Osteocyte (in vitro differentiated cells): ENCODE data around the gene CBX8. TPM values are rescaled to one million over a fixed set of nuclear protein-coding genes. Genes with fewer than 3 reads are reported as not detected.

ENCODE experiments used
- DNase-seq: peaks from one replicate; pipeline ENCODE4 v3.0.0; 2021; ENCODE audit warnings: mixed read lengths; ENCODE audit not compliant: unreplicated experiment; ENCODE audit errors: extremely low spot score
- H3K27ac Mint-ChIP-seq: one replicate; pipeline ENCODE4 v1.8.0; 2021; ENCODE audit warnings: mild to moderate bottlenecking, mixed read lengths; ENCODE audit not compliant: unreplicated experiment
- H3K27me3 Mint-ChIP-seq: one replicate; pipeline ENCODE4 v1.8.0; 2021; ENCODE audit warnings: mixed read lengths; ENCODE audit not compliant: unreplicated experiment
- H3K36me3 Mint-ChIP-seq: one replicate; pipeline ENCODE4 v1.8.0; 2021; ENCODE audit warnings: mixed read lengths; ENCODE audit not compliant: unreplicated experiment
- H3K4me1 Mint-ChIP-seq: one replicate; pipeline ENCODE4 v1.8.0; 2021; ENCODE audit warnings: mixed read lengths; ENCODE audit not compliant: unreplicated experiment
- H3K4me3 Mint-ChIP-seq: one replicate; pipeline ENCODE4 v1.8.0; 2021; ENCODE audit warnings: mild to moderate bottlenecking, moderate library complexity, mixed read lengths; ENCODE audit not compliant: unreplicated experiment
- H3K9me3 Mint-ChIP-seq: one replicate; pipeline ENCODE4 v1.8.0; 2021; ENCODE audit warnings: mixed read lengths; ENCODE audit not compliant: unreplicated experiment
- CTCF ChIP-seq: fragments of 200-600 bp; sonication (generic); IDR thresholded peaks from 2 replicates; pipeline ENCODE4 v1.5.0; 2021; ENCODE audit warnings: antibody characterized with exemption, mild to moderate bottlenecking, moderate library complexity
- total RNA-seq: library from RNA; stranded (reverse); gene quantifications from 2 replicates; pipeline ENCODE4 v1.2.1, GENCODE V29; 2021

The CBX8 gene
- total RNA-seq, 1 donor from 2014 or later: 5.4 TPM

GRCh38 chr17:79747508-79748294, 49.2 kb downstream of the CBX8 start:
- peak overlapping the region; percentile 48 for H3K4me3 Mint-ChIP-seq
- peaks cover 49% of the 10 kb centered on the region for H3K27me3 Mint-ChIP-seq
- H3K4me1 Mint-ChIP-seq: peaks cover 24% of the 10 kb centered on the region
- no peak overlapping the region for H3K27ac Mint-ChIP-seq
- DNase-seq: no peak
- H3K9me3 Mint-ChIP-seq: no peaks in the 10 kb centered on the region
- H3K36me3 Mint-ChIP-seq: no peaks in the 10 kb centered on the region
- no peak for TF ChIP-seq CTCF

GRCh38 chr17:79746889-79747507, 49.9 kb downstream of the CBX8 start:
- Mint-ChIP-seq H3K9me3 (no peaks in the 10 kb centered on the region), H3K27ac (no peak overlapping the region), H3K36me3 (no peaks in the 10 kb centered on the region), H3K4me1 (peaks cover 24% of the 10 kb centered on the region), H3K4me3 (no peak overlapping the region), H3K27me3 (peaks cover 48% of the 10 kb centered on the region)
- DNase-seq: no peak
- no peak for TF ChIP-seq CTCF

- H3K4me1 Mint-ChIP-seq: peaks cover 24% of the 10 kb centered on the region
- H3K4me3 Mint-ChIP-seq: no peak overlapping the region
Measured at GRCh38 chr17:79745641-79746105, 51.2 kb downstream of the CBX8 start.

GRCh38 chr17:79743614-79744013, 53.3 kb downstream of the CBX8 start:
- H3K4me1 Mint-ChIP-seq: peaks cover 24% of the 10 kb centered on the region
- no peak overlapping the region for H3K4me3 Mint-ChIP-seq
- no peak overlapping the region for H3K27ac Mint-ChIP-seq
- no peak for DNase-seq
- no peaks in the 10 kb centered on the region for H3K36me3 Mint-ChIP-seq
- no peaks in the 10 kb centered on the region for H3K9me3 Mint-ChIP-seq
- no peak for TF ChIP-seq CTCF
- peaks cover 49% of the 10 kb centered on the region for H3K27me3 Mint-ChIP-seq

More at GRCh38 chr17:79745641-79746105, 51.2 kb downstream of the CBX8 start:
- no peaks in the 10 kb centered on the region for H3K9me3 Mint-ChIP-seq
- no peak for DNase-seq
- no peak for TF ChIP-seq CTCF
- no peak overlapping the region for H3K27ac Mint-ChIP-seq
- no peaks in the 10 kb centered on the region for H3K36me3 Mint-ChIP-seq
- H3K27me3 Mint-ChIP-seq: peaks cover 38% of the 10 kb centered on the region

GRCh38 chr17:79742951-79743476, 53.9 kb downstream of the CBX8 start:
- H3K4me1 Mint-ChIP-seq: peaks cover 22% of the 10 kb centered on the region
- TF ChIP-seq CTCF: no peak
- H3K27me3 Mint-ChIP-seq: peaks cover 50% of the 10 kb centered on the region
- no peak for DNase-seq
- no peaks in the 10 kb centered on the region for H3K36me3 Mint-ChIP-seq
- H3K4me3 Mint-ChIP-seq: no peak overlapping the region
- no peak overlapping the region for H3K27ac Mint-ChIP-seq
- H3K9me3 Mint-ChIP-seq: no peaks in the 10 kb centered on the region
